MM.1S (cell line): ENCODE results near the gene ITPRIP.

ENCODE experiments used
- DNase-seq: peaks from one replicate; pipeline ENCODE4 v3.0.0-alpha.2; 2015
- H2AFZ ChIP-seq: fragments of 300-600 bp; sonication (generic); 2 replicates; pipeline ENCODE4 v1.6.0; 2016; ENCODE audit warnings: antibody characterized with exemption, low read length
- H3F3A ChIP-seq: fragments of 300-600 bp; sonication (generic); 2 replicates; pipeline ENCODE4 v1.6.1; 2016; ENCODE audit warnings: mild to moderate bottlenecking, antibody characterized with exemption, low read length, moderate library complexity, mixed read lengths; ENCODE audit not compliant: insufficient read depth
- H3K27ac ChIP-seq: fragments of 300-600 bp; sonication (generic); 2 replicates; pipeline ENCODE4 v1.5.1; 2016; ENCODE audit warnings: mild to moderate bottlenecking, low read length
- H3K27me3 ChIP-seq: fragments of 300-600 bp; sonication (generic); replicated peaks from 2 replicates; pipeline ENCODE4 v1.6.0; 2016; ENCODE audit warnings: low read length; ENCODE audit not compliant: insufficient read depth
- H3K36me3 ChIP-seq: fragments of 300-600 bp; sonication (generic); replicated peaks from 2 replicates; pipeline ENCODE4 v1.6.1; 2016; ENCODE audit warnings: mild to moderate bottlenecking, low read length, mixed read lengths; ENCODE audit not compliant: insufficient read depth
- H3K4me1 ChIP-seq: fragments of 300-600 bp; sonication (generic); 2 replicates; pipeline ENCODE4 v1.6.1; 2016; ENCODE audit warnings: low read length, mixed read lengths
- H3K4me2 ChIP-seq: fragments of 300-600 bp; sonication (generic); 2 replicates; pipeline ENCODE4 v1.6.0; 2016; ENCODE audit warnings: low read depth, low read length
- H3K4me3 ChIP-seq: fragments of 300-600 bp; sonication (generic); 2 replicates; pipeline ENCODE4 v1.5.1; 2016; ENCODE audit warnings: low read length, mixed read lengths
- H3K79me2 ChIP-seq: fragments of 300-600 bp; sonication (generic); 2 replicates; pipeline ENCODE4 v1.6.1; 2016; ENCODE audit warnings: mixed run types, low read length, mixed read lengths
- H3K9ac ChIP-seq: fragments of 300-600 bp; sonication (generic); 2 replicates; pipeline ENCODE4 v1.6.1; 2016; ENCODE audit warnings: low read length, mixed read lengths
- H3K9me2 ChIP-seq: fragments of 300-600 bp; sonication (generic); replicated peaks from 2 replicates; pipeline ENCODE4 v1.6.1; 2016; ENCODE audit warnings: mild to moderate bottlenecking, low read length, mixed read lengths; ENCODE audit not compliant: insufficient read depth
- H3K9me3 ChIP-seq: fragments of 300-600 bp; sonication (generic); replicated peaks from 2 replicates; pipeline ENCODE4 v1.6.1; 2016; ENCODE audit warnings: mild to moderate bottlenecking, low read length, mixed read lengths; ENCODE audit not compliant: insufficient read depth
- H4K20me1 ChIP-seq: fragments of 300-600 bp; sonication (generic); 2 replicates; pipeline ENCODE4 v1.6.1; 2016; ENCODE audit warnings: mild to moderate bottlenecking, low read length, moderate library complexity, mixed read lengths; ENCODE audit not compliant: insufficient read depth
- CTCF ChIP-seq: fragments of 300-600 bp; sonication (generic); IDR thresholded peaks from 2 replicates; pipeline ENCODE4 v1.5.1; 2016; ENCODE audit warnings: antibody characterized with exemption, low read length, mixed read lengths
- EZH2 ChIP-seq: fragments of 300-600 bp; sonication (generic); optimal IDR thresholded peaks from 2 replicates; pipeline ENCODE3; 2017; ENCODE audit warnings: low read depth, mild to moderate bottlenecking, antibody characterized with exemption, low read length, mixed read lengths
- EZH2phosphoT487 ChIP-seq: fragments of 300-600 bp; sonication (generic); IDR thresholded peaks from 2 replicates; pipeline ENCODE4 v1.6.1; 2018; ENCODE audit warnings: antibody characterized with exemption, low read length

The ITPRIP gene

GRCh38 chr10:104367904-104368303 is 29.6 kb upstream of the ITPRIP start:
- H3K9me2 ChIP-seq: no peaks in the 10 kb centered on the region
- H3K79me2 ChIP-seq: no peaks in the 10 kb centered on the region
- H3F3A ChIP-seq: no peaks in the 10 kb centered on the region
- DNase-seq: no peak
- no peak overlapping the region for H2AFZ ChIP-seq
- no peaks in the 10 kb centered on the region for H3K9me3 ChIP-seq
- H3K9ac ChIP-seq: no peak overlapping the region
- H3K4me3 ChIP-seq: no peak overlapping the region
- no peaks in the 10 kb centered on the region for H3K27me3 ChIP-seq
- TF ChIP-seq EZH2phosphoT487 (no peak), EZH2 (no peak), CTCF (no peak)
- H3K27ac ChIP-seq: no peak overlapping the region
- H3K4me2 ChIP-seq: no peak overlapping the region
- no peaks in the 10 kb centered on the region for H3K4me1 ChIP-seq
- no peaks in the 10 kb centered on the region for H3K36me3 ChIP-seq
- H4K20me1 ChIP-seq: no peaks in the 10 kb centered on the region

GRCh38 chr10:104359811-104360210 is 21.5 kb upstream of the ITPRIP start:
- no peak overlapping the region for H3K27ac ChIP-seq
- no peaks in the 10 kb centered on the region for H3K9me2 ChIP-seq
- H3K27me3 ChIP-seq: no peaks in the 10 kb centered on the region
- no peak overlapping the region for H2AFZ ChIP-seq
- H3F3A ChIP-seq: no peaks in the 10 kb centered on the region
- H3K9ac ChIP-seq: no peak overlapping the region
- H3K36me3 ChIP-seq: no peaks in the 10 kb centered on the region
- H3K4me1 ChIP-seq: no peaks in the 10 kb centered on the region
- H3K9me3 ChIP-seq: no peaks in the 10 kb centered on the region
- no peak overlapping the region for H3K4me3 ChIP-seq
- H3K79me2 ChIP-seq: no peaks in the 10 kb centered on the region
- H3K4me2 ChIP-seq: no peak overlapping the region
- no peaks in the 10 kb centered on the region for H4K20me1 ChIP-seq
- DNase-seq: no peak
- TF ChIP-seq CTCF (no peak), EZH2 (no peak), EZH2phosphoT487 (no peak)

GRCh38 chr10:104353325-104354048 is 15.2 kb upstream of the ITPRIP start, which contains the start of gene CFAP58:
CFAP58 (plus strand) TSS chr10:104353833; CDS start chr10:104353898, 65 bp downstream.
- Histone ChIP-seq H3K27me3 (no peaks in the 10 kb centered on the region), H3K36me3 (no peaks in the 10 kb centered on the region), H3K9ac (peak within 1 kb of the TSS; percentile 29; the same call in 1 of the 2 replicates), H3K27ac (peak within 1 kb of the TSS; percentile 60; the same call in 1 of the 2 replicates), H3F3A (peaks cover 15% of the 10 kb centered on the region), H2AFZ (peak within 1 kb of the TSS; percentile 94), H3K4me1 (peaks cover 23% of the 10 kb centered on the region), H3K4me2 (peak within 1 kb of the TSS; percentile 63), H3K9me2 (no peaks in the 10 kb centered on the region), H3K79me2 (no peaks in the 10 kb centered on the region), H3K9me3 (no peaks in the 10 kb centered on the region), H3K4me3 (peak within 1 kb of the TSS; percentile 81), H4K20me1 (no peaks in the 10 kb centered on the region)
- TF ChIP-seq EZH2 (no peak), CTCF (peak; percentile 63)
- peak; percentile 96 for DNase-seq
